Measurements from ENCODE around the gene HS6ST2.

The HS6ST2 gene

GRCh38 chrX:132694382-132694781 is 264.0 kb downstream of the HS6ST2 start:
- TF ChIP-seq POLR2AphosphoS5 (IDR thresholded peaks at IDR 0.05; ENCODE audit: borderline replicate concordance, low read depth, low read length) (no peak), EZH2 (IDR thresholded peaks at IDR 0.05) (no peak), FOXP2 (optimal IDR thresholded peaks at IDR 0.05; ENCODE audit: control extremely low read depth, extremely low read length, insufficient read depth) (no peak)
- Histone ChIP-seq H3K27ac (no peak overlapping the region), H3K9me3 (ENCODE audit: low read depth, low read length) (no peaks in the 10 kb centered on the region), H3K4me3 (no peak overlapping the region), H3K36me3 (ENCODE audit: insufficient read depth, low read length) (no peaks in the 10 kb centered on the region), H3K9ac (ENCODE audit: insufficient read length) (no peak overlapping the region)
- no peak for DNase-seq (ENCODE audit: low read depth, low spot score)

DNA sequence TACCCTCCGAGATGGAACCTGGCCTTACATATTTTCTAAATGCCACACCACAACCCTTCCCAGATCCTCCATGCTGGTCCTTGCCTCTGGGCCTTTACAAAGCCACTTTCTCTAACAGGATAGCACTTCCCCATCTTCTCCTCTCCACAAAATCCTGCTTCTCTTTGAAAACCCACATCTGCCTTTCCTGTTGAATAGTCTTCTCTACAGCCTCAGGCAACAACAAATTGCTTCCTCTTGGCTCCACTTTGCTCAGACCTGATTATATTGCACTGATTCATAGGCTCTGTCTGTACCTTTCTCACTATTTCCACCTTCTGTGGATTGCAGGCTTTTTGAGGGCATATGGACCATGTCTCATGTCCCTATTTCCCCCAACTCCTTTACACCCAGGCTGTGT is 265.9 kb downstream of the HS6ST2 start:
- Histone ChIP-seq H3K9me3 (ENCODE audit: low read depth, low read length) (no peaks in the 10 kb centered on the region), H3K36me3 (ENCODE audit: insufficient read depth, low read length) (no peaks in the 10 kb centered on the region), H3K27ac (no peak overlapping the region), H3K4me3 (no peak overlapping the region), H3K9ac (ENCODE audit: insufficient read length) (no peak overlapping the region)
- TF ChIP-seq POLR2AphosphoS5 (IDR thresholded peaks at IDR 0.05; ENCODE audit: borderline replicate concordance, low read depth, low read length) (no peak), EZH2 (IDR thresholded peaks at IDR 0.05) (no peak), FOXP2 (optimal IDR thresholded peaks at IDR 0.05; ENCODE audit: control extremely low read depth, extremely low read length, insufficient read depth) (no peak)
- no peak for DNase-seq (ENCODE audit: low read depth, low spot score)

DNA sequence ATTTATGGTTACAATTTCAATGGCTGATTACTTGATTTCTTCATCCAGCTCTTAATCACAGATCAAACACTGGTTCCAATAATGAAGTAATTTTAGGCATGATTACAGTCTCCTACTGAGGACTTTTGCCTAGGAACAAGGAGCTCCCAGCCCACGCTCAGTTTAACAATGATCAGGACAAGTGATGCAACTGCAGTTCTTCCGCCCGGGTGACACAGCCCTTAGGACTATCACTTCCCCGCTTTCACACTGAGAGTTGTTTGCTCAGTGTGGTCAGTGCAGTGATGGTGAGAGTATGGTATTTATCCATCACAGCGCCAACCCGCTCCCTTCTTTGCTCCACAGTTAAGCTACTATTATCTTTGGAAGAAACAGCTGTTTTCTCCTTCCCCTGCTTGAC is 266.4 kb downstream of the HS6ST2 start:
- Histone ChIP-seq H3K4me3 (no peak overlapping the region), H3K9me3 (ENCODE audit: low read depth, low read length) (no peaks in the 10 kb centered on the region), H3K36me3 (ENCODE audit: insufficient read depth, low read length) (no peaks in the 10 kb centered on the region), H3K9ac (ENCODE audit: insufficient read length) (no peak overlapping the region), H3K27ac (no peak overlapping the region)
- TF ChIP-seq FOXP2 (optimal IDR thresholded peaks at IDR 0.05; ENCODE audit: control extremely low read depth, extremely low read length, insufficient read depth) (no peak), POLR2AphosphoS5 (IDR thresholded peaks at IDR 0.05; ENCODE audit: borderline replicate concordance, low read depth, low read length) (no peak), EZH2 (IDR thresholded peaks at IDR 0.05) (no peak)
- no peak for DNase-seq (ENCODE audit: low read depth, low spot score)

DNA sequence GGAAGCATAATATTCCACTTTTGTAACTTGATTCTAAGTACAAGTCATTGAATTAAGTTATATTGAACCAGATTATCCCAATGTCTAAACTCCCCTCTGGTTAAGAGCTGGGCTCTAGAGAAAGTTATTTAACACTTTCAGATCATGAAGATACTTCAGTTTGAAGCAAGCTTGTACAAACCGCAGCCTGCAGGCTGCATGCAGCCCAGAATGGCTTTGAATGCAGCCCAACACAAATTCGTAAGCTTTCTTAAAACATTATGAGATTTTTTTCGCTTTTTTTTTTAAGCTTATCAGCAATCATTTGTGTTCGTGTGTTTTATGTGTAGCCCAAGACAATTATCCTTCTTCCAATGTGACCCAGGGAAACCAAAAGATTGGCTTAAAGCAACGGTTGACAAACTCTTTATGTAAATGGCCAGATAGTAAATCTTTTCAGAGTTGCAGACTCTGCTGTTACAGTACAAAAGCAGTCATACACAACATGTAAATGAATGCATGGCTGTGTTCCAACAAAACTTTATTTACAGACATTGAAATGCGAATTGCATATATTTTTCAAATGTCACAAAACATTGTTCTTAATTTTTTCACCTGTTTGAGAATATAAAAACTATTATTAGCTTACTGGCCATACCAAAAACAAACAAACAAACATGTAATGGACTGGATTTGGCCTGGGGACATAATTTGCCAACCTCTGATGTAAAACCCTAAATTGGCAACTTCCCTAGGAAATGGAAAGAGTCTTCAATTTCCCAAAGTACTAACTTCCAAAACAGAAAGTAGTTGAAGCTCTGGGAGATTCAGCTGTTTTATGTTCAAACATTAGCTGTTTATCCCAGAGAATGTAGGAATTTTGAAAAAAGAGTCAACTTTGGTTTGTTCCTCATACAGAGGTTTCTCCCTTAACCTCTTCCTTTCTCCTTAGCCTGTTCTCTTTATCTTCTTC is 268.5 kb downstream of the HS6ST2 start:
- H3K9me3 ChIP-seq (ENCODE audit: low read depth, low read length): no peaks in the 10 kb centered on the region
- TF ChIP-seq EZH2 (IDR thresholded peaks at IDR 0.05) (no peak), POLR2AphosphoS5 (IDR thresholded peaks at IDR 0.05; ENCODE audit: borderline replicate concordance, low read depth, low read length) (no peak), FOXP2 (optimal IDR thresholded peaks at IDR 0.05; ENCODE audit: control extremely low read depth, extremely low read length, insufficient read depth) (no peak)
- DNase-seq (ENCODE audit: low read depth, low spot score): no peak
- H3K9ac ChIP-seq (ENCODE audit: insufficient read length): no peak overlapping the region
- peak overlapping the region; percentile 60; the same call in 1 of the 2 replicates for H3K27ac ChIP-seq
- H3K4me3 ChIP-seq: peak overlapping the region; percentile 64
- no peaks in the 10 kb centered on the region for H3K36me3 ChIP-seq (ENCODE audit: insufficient read depth, low read length)

- no peaks in the 10 kb centered on the region for H3K36me3 ChIP-seq (ENCODE audit: insufficient read depth, low read length)
- H3K9ac ChIP-seq (ENCODE audit: insufficient read length): no peak overlapping the region
- no peaks in the 10 kb centered on the region for H3K9me3 ChIP-seq (ENCODE audit: low read depth, low read length)
- H3K27ac ChIP-seq: no peak overlapping the region
- no peak overlapping the region for H3K4me3 ChIP-seq
- DNase-seq (ENCODE audit: low read depth, low spot score): no peak
- TF ChIP-seq FOXP2 (optimal IDR thresholded peaks at IDR 0.05; ENCODE audit: control extremely low read depth, extremely low read length, insufficient read depth) (no peak), POLR2AphosphoS5 (IDR thresholded peaks at IDR 0.05; ENCODE audit: borderline replicate concordance, low read depth, low read length) (no peak), EZH2 (IDR thresholded peaks at IDR 0.05) (no peak)
Measured at GRCh38 chrX:132685276-132685675, 273.2 kb downstream of the HS6ST2 start.

GRCh38 chrX:132677233-132677716 is 281.2 kb downstream of the HS6ST2 start:
- Histone ChIP-seq H3K9me3 (ENCODE audit: low read depth, low read length) (no peaks in the 10 kb centered on the region), H3K27ac (no peak overlapping the region), H3K4me3 (no peak overlapping the region), H3K36me3 (ENCODE audit: insufficient read depth, low read length) (no peaks in the 10 kb centered on the region), H3K9ac (ENCODE audit: insufficient read length) (no peak overlapping the region)
- TF ChIP-seq FOXP2 (optimal IDR thresholded peaks at IDR 0.05; ENCODE audit: control extremely low read depth, extremely low read length, insufficient read depth): no peak
- TF ChIP-seq POLR2AphosphoS5 (IDR thresholded peaks at IDR 0.05; ENCODE audit: borderline replicate concordance, low read depth, low read length): no peak
- no peak for TF ChIP-seq EZH2 (IDR thresholded peaks at IDR 0.05)
- no peak for DNase-seq (ENCODE audit: low read depth, low spot score)

DNA sequence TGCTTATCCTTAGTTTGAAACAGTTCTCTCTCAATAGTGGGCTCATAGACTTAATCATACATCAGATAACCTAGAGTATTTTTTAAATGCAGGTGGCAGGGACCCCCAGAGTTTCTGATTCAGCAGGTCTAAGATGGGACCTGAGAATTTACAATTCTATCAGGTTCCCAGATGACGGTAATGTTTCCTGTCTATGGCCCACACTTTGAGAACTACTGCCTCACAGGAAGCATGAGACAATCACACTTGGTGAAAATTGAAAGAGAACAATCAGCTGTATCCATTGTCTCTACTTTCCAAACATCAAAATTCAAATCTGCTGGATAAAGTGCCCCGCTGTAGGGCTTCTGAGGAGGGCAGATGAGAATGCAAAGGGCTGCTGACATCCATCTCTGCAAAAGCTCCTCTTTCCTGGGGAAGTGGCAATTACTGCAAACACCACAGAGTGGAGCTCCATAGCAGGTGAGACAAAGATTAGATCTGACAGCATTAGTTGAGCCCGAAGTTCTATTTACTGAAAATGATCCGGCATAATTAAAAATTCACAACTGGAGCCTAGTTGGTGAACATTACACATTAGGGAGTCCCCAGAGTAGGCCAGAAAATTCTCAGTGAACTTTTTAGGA is 281.8 kb downstream of the HS6ST2 start:
- no peak overlapping the region for H3K4me3 ChIP-seq
- H3K27ac ChIP-seq: no peak overlapping the region
- H3K36me3 ChIP-seq (ENCODE audit: insufficient read depth, low read length): no peaks in the 10 kb centered on the region
- no peaks in the 10 kb centered on the region for H3K9me3 ChIP-seq (ENCODE audit: low read depth, low read length)
- no peak overlapping the region for H3K9ac ChIP-seq (ENCODE audit: insufficient read length)
- TF ChIP-seq POLR2AphosphoS5 (IDR thresholded peaks at IDR 0.05; ENCODE audit: borderline replicate concordance, low read depth, low read length): no peak
- no peak for TF ChIP-seq EZH2 (IDR thresholded peaks at IDR 0.05)
- TF ChIP-seq FOXP2 (optimal IDR thresholded peaks at IDR 0.05; ENCODE audit: control extremely low read depth, extremely low read length, insufficient read depth): no peak
- DNase-seq (ENCODE audit: low read depth, low spot score): no peak

- no peak for DNase-seq (ENCODE audit: low read depth, low spot score)
- TF ChIP-seq FOXP2 (optimal IDR thresholded peaks at IDR 0.05; ENCODE audit: control extremely low read depth, extremely low read length, insufficient read depth) (no peak), EZH2 (IDR thresholded peaks at IDR 0.05) (no peak), POLR2AphosphoS5 (IDR thresholded peaks at IDR 0.05; ENCODE audit: borderline replicate concordance, low read depth, low read length) (no peak)
- no peak overlapping the region for H3K27ac ChIP-seq
- H3K4me3 ChIP-seq: no peak overlapping the region
- no peaks in the 10 kb centered on the region for H3K9me3 ChIP-seq (ENCODE audit: low read depth, low read length)
- no peaks in the 10 kb centered on the region for H3K36me3 ChIP-seq (ENCODE audit: insufficient read depth, low read length)
- H3K9ac ChIP-seq (ENCODE audit: insufficient read length): no peak overlapping the region
Measured at GRCh38 chrX:132676102-132676501, 282.3 kb downstream of the HS6ST2 start.

All from SK-N-MC (cell line).